NCI-H69 (cell line): ENCODE measurements around the gene ATP2A3.
A peak's percentile ranks its signal among the peaks of the same experiment; 100 is the strongest.
"Not testable (repeated sequence)": the region's sequence is repeated elsewhere in the genome, so short reads cannot be mapped to it uniquely, and the experiment has no call there.

ENCODE experiments used
- DNase-seq: peaks from one replicate; lab custom pipeline; 2025; lab: John Stamatoyannopoulos, UW

Gene ATP2A3

DNA sequence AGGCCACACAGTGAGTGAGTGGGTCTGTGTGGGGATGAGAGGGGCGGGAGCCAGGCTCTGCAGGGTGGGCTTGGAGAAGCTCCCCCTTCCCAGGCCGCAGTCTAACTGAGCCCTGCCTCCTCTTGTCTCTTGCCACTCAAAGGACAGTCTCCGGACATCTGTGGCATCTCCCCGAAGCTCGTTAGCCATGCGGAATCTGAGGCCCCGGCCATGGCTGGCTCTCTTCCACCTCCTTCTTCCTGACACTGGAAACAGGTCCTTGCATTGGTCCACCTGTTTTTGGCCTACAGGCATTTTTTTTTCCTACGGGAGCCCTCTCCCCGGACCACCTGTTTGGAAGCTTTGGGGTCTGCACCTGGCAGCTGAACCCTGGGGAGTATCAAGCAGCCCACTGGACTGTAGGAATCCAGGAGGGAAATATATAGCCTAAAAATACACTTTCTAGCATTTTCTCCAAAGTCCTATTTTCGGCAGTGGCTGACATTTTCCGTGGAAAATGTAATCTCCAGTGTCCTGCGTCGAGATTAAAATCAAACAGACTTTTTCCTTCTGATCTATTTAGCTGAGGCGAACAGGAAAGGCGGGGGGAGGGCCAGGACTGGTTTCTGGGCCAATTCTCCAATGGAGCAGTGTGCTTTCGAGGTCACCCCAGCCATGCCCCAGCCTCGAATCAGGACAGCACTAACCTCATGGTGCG is 9.1 kb downstream of the ATP2A3 start:
- no peak for DNase-seq

DNA sequence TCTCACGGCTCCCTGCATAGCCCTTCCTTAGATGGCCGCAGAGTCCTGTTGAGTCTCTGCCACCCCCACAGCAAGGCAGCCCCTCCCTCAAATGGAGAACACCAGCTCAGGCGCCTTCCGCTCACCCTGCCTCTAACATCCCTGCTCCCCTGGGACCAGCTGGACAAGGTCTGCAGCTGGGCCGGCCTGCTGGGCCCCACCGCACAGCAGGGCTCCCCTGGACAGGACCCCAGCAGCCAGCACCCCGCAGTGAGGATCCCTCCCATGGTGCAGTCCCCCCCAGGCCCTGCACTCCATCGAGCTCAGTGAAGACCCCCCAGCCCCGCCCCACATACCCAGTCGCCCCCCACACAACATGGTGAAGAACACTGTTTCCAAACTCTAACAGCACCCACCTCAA is 10.2 kb downstream of the ATP2A3 start:
- DNase-seq: no peak

DNA sequence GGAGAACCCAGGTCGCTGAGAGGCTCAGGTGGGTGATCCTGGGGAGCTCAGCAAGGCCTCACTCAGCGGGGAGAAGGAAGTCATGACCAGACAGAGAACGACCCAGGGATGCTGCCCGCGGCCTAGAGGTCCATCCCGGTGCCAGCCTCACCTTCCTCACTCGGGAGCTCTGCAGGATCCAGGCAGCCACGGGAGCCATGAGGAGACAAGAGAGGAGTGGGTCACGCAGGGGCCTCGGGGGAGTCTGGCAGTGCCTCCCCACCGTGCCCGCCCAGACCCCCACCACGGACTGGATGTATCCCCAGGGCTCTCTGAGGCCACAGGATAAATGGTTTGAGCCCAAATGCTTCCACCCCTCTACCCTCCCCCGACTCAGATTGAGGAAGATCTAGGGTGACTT is 10.7 kb downstream of the ATP2A3 start:
- no peak for DNase-seq

DNA sequence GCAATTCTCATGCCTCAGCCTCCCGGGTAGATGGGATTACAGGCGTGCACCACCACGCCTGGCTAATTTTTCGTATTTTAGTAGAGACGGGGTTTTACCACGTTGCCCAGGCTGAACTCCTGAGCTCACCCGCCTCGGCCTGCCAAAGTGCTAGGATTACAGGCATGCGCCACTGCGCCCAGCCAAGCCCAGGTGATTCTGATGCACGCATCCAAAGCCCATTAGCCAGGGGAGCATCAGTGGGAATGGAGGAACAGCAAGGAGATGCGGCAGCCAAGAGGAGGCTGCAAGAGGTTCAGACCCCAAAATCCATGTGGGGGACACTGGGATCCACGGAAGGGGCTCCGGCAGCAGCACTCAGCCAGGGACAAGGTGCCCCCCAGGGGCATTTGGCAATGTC is 12.1 kb downstream of the ATP2A3 start:
- no peak for DNase-seq

DNA sequence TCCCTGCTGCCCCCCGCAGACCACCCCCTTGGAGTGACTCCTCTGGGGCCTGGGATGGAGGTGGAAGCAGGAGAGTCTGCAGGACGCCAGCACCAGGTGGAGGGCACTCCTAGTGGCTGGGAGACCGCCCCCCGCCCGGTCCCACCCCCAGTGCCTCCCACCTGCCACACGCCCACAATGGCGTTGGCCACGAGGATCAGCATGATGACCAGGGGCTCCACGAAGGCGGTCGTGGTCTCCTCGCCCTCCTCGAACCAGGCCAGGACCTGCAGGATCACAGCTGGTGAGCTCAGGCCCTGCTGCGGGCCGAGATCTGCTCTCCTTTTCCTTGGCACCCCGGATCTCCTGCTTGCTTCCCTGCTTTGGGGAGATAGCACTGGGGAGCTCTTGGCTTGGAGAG is 12.8 kb downstream of the ATP2A3 start:
- no peak for DNase-seq

DNA sequence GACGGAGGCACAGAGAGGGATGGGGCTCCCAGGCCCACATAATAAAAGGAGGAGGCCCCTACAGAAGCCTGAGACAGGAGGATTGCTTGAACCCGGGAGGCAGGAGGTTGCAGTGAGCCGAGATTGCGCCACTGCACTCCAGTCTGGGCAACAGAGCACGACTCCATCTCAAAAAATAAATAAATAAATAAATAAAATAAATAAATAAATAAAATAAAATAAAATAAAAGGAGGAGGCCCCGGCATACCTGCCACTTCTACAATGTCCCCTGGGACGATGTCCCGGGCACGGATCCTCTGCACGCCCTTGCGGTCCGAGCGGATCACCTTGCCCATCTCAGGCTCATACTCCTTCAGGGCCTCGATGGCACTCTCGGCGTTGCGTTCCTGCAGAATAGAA is 13.2 kb downstream of the ATP2A3 start:
- no peak for DNase-seq

DNA sequence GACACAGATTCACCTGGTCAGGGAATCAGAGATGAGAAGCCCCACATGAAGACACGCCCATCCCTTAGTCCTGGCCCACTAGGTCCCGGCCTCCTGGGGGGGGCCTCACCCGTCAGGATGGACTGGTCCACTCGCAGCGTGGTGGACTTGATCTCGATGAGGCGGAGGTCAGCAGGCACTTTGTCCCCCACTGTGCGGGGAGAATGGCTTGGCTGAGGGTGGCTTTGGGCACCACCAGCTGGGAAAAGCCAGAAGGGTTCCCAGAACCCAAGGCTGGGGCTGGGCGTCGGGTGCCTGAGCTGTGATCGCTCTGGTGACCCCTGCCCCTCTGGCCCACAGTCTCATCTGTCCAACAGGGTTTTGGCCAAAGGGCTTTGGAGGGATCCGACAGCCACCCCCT is 13.7 kb downstream of the ATP2A3 start:
- no peak for DNase-seq

DNA sequence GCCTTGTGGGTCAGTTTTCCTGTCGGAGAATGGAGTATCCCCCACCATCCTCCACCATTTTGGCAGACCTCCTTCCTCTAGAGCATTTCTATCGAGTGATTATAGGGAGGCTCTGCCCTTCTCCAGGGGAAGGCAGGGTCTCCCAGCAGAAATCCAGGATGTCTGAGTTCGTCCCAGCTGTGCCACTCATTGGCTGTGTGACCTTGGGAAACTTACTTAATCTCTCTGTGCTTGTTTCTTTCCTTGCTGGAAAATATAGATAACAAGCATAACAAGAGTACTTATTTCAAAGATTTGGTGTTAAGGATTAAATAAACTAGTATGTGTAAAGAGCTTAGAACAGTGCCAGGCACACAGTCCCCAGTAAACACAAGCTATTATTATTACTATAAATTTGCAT is 14.8 kb downstream of the ATP2A3 start:
- DNase-seq: no peak

DNA sequence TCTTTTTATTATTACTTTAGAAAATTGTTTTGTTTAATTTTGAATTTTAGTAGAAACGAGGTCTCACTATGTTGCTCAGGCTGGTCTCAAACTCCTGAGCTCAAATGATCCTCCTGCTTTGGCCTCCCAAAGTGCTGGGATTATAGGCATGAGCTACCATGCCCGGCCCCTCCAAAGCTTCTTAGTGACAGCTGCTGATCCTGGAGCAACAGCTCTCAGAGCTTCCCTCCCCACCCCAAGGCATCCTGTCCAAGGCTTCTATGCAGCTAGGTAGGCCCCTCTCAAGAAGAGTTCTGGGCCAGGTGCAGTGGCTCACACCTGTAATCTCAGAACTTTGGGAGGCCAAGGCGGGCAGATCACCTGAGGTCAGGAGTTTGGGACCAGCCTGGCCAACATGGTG is 15.7 kb downstream of the ATP2A3 start:
- not testable (repeated sequence) for DNase-seq

DNA sequence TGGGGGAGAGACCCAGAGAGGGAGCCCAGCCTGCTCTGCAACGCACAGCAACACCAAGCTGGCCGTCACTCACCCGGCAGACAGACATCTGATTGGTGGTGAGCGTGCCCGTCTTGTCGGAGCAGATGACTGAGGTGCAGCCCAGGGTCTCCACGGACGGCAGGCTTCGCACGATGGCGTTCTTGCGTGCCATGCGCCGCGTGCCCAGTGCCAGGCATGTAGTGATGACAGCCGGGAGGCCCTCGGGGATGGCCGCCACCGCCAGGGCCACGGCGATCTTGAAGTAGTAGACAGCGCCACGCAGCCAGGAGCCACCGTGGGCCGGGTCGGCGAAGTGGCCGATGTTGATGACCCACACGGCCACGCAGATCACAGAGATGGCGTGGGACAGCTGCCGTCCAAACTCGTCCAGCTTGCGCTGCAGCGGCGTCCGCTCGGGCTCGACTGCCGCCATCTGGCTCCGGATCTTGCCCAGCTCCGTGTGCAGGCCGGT is 16.9 kb downstream of the ATP2A3 start:
- DNase-seq: no peak

DNA sequence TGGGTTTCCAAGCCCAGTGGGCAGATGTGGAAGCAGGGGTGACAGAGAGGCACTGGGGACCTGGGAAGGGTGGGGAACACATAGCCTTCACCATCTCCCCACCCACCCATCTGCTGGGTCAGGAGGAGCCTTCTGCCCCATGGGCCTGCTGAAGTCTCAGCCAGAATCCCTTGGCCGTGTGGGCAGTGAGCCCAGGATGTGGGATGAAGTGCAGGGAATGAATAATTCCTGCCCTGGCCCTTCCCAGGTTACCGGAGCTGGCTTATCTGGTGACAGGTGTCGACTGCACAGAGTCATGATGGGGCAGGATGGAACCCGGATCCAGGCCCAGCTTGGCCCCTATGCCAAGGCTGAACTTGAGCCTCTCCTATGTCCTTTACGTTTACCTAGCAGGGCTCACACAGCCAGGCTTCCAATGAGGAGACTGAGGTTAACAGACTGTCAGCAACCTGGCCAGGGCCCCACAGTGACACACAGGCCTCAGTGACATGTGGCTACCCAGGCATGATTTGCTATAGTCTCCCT is 17.5 kb downstream of the ATP2A3 start:
- no peak for DNase-seq

DNA sequence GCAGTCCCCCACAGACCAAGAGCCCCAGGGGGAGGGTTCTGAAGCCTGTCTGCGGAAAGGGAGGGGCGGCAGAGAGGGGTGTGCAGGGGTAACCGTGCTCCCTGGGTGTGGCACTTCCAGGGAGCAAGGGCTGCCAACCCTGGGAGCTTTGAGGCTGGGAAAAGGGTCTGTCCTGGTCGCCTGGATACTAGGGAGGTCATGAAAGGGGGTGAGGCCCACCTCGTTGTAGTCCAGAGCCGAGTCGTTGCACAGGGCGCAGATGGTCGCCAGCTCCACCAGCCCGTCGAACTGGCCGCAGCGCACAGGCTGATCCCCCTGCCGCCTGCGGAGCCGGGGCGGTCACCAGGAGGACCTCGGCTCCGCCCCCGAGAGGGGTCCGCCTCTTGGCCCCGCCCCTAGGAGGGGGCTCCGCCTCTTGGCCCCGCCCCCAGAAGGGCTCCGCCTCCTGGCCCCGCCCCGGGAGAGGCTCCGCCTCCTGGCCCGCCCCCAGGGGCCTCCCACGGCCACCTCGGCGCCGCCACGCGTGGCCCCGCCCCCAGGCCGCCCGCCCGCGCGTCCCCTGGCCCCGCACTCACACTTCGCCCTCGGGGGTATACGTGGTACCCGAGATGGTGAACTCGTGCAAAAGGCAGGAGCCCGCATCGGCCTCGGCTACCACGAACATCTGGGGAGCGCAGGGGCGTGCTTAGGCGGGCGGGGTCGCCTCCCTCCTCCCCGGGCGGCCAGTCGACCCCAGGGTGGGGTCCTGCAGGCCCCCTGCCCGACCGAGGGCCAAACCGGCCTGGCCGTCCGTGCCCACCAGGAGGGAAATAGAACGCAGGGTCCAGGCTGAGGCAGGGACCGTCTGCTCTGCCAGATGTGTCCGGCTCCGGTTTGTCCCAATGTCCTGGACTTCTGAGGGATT is 19.5 kb downstream of the ATP2A3 start:
- peak; percentile 9 for DNase-seq

DNA sequence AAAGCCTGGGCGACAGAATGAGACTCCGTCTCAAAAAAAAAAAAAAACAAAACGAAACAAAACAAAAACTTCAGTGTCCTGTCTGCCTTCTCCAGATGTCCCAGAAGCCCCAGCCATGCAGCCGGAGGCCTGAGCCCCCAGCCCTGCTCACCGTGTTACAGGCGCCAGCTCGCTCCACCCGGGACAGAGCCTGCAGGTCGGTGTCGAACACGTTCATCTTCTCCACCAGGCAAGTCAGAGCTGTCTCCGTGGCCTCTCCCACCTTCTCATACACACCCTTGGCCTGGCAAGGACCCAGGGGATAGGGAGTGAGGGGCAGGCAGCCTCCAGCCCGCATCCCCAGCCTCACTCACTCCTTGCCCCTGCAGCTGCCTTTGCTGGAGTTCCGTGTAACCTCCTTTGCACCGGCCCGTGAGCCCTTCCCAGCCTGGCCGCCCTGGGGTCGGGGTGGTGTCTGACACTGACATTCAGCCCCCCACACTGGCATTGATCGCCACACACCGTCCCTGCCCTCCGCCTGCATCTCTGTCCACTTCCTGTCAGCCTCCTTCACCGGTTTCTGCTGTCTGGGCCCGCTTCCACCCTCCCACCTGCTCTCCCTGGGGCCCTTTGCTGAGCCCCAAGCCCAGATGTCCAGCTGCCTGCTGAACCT is 20.9 kb downstream of the ATP2A3 start:
- DNase-seq: no peak

DNA sequence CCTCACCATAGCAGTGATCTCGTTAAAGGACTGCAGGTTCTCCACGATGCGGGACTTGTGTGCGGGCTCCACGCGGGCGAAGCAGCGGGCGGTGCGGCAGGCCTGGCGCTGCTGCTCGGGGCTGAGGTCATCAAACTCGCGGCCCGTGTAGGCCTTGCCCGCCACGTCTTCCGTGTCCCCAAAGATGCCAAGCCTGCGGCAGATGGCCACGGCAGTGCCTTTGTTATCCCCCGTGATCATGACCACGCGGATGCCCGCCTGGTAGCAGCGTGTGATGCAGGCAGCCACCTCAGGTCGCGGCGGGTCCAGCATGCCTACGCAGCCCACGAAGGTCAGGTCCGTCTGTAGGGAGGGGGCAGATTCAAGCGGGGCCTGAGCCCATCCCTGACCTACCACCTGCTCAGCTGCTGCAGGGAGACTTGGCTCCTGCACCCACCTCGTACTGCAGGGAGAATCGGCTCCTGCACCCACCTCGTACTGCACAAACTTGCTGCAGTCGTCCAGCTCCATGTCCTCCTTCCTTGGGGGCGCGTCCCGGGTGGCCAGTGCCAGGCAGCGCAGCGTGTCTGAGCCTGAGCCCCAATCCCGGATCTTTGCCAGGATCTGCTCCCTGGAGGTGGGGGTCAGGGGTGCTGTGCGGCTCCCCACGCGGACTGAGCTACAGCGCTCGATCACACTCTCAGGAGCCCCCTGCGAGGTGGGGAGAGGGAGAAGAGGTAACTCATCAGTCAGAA is 23.1 kb downstream of the ATP2A3 start:
- DNase-seq: no peak

DNA sequence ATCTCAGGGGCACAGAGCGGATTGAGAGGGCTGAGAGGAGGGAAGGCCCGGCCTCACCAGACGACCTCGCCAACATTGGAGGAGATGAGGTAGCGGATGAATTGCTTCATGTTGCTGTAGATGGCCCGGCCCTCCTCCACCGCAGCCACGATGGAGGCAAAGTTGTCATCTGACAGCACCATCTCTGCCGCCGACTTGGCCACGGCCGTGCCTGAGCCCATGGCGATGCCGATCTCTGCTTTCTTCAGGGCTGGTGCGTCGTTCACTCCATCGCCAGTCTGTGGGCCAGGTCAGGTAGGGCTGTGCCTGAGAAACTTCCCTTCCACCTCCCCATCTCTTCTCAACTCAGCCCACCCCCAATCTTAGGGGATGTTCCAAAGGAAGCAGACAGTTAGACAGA is 26.9 kb downstream of the ATP2A3 start:
- no peak for DNase-seq

DNA sequence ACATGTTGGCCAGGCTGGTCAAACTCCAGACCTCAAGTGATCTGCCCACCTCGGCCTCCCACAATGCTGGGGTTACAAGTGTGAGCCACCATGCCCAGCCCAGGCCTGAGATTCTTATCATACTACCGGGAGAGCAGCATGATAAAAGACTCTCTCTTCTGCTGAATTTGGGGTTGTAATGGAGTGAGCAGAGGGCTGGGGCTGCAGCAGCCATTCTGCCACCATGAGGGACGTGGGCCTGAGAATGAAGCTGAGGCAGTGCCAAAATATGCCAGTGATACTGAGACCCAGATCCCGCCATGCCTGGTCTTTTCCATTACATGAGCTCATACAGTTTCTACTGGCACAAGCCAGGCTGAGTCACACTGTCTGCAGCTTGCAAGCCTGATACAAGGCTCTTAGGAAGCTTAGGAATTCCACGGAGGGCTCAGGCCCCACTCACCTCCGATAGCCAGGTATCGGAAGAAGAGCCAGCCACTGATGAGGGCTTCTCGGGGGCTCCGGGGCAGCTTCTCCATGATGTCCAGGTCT is 28.3 kb downstream of the ATP2A3 start:
- no peak for DNase-seq

DNA sequence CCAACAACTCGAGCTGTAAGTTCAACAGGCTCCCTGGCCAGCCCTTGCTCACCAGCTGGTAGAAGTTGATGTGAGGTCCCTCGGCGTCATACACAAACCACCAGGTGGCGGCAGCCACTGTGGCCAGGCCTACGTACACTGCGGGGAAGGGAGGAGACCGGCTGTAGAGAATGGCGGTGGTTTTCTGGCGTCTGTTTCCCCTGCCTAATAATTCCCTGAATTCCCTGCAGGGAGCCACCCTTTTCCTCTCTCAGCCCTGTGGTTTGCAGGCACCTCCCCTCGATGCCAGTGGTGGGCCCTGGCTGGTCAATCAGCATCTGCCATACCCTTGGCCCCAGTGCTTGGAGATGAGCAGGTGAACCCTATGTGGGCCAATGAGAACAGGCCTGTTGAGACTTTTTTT is 29.1 kb downstream of the ATP2A3 start:
- peak; percentile 59 for DNase-seq

DNA sequence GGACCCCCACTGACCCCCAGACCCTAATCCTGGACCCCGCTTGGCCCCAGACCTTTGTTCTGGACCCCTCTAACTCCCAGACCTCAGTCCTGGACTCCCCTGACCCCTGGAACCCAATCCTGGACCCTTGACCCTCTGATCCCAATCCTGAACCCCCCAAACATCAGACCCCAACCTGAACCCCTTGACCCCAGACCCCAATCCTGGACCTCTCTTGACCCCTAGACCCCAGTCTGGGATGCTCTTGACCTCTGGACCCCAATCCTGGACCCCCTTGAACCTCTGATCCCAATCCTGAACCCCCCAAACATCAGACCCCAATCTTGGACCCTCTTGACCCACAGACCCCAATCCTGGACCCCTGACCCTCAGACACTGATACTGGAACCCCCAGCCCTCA is 34.5 kb downstream of the ATP2A3 start:
- no peak for DNase-seq

DNA sequence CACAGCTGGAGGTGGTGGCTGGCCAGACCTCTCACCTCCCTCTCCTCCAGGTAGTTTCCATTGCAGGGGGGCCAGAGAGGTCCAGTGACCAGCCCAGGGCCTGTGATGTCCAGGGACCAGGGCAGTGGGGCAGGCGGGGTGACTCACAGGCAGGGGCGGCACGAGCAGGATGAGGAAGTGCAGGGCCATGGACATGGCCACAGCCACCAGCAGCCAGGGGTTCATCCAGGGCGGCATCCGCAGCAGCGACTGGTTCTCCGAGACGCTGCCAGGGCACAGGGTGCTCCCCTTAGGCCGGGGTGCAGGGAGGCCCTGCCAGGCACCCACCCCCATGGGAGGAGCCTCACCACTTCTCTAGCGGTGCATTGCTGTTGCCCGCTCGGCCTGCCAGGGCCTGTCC is 35.1 kb downstream of the ATP2A3 start:
- DNase-seq: no peak

DNA sequence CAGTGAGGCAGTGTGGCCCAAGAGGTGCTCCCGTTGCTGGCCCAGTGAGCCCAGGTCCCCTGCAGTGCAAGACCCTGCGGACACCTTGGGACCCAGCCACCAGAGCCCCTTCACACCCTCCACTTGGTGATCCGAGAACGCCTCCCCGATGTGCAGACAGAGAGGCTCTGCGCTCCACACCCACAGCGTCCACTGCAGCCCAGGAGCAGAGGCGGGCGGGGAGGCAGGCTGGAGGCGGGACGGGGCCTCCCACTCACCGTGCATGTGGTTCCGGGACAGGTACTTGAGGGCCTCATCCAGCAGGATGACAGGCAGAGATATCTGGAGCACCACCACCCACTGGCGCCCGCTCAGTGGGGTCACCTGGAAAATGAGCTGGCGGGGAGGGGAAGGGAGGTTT is 35.8 kb downstream of the ATP2A3 start:
- no peak for DNase-seq

DNA sequence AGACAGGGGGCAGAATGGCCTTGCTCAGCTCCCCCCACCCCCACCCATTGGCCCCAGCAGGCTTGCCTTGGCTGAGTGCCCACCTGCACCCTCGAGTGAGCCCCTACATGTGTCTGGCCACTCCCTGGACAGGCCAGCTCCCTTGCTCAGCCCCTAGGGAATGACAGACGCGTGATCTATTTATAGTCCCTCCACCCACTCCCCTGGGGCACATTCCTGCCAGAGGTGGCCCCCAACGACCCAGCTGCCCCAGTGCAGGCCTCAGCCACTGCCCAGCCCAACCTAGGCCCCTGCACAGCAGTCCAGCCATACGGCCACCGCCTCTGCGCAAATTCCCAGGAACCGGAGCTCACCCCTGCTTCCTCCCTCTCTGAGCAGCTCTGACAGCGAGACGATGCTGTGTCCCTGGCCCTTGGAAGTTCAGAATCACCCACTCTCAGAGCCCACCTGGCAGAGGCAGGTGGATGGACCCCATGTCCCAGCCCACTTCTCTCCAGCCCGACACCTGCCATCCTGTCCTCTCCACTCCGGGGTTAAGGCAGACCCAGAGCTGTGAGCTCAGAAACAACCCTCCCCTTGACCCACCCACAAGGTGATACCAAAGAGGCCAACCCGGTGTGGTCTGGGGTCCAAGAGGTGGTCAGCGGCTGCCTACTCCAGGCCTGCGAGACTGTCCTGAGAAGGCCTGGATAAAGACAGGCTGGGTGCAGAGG is 36.5 kb downstream of the ATP2A3 start:
- DNase-seq: no peak
